WTC11 (cell line): ENCODE results near the gene TRAPPC2B. TPM values are rescaled to one million over a fixed set of nuclear protein-coding genes. Genes with fewer than 3 reads are reported as not detected.

ENCODE experiments used
- ATAC-seq: fragments of 200-7000 bp; cut with Tn5 transposase; 2 replicates; pipeline ENCODE4 v1.10.0; 2021; ENCODE audit warnings: mild to moderate bottlenecking, moderate library complexity
- CTCF ChIA-PET: fragments of 300-600 bp; sonication (Branson Sonifier 250); formaldehyde crosslinking; loops from one replicate; lab custom pipeline; 2021; ENCODE audit warnings: antibody characterized with exemption; lab: Charles Lee
- POLR2A ChIA-PET: fragments of 350-600 bp; sonication (Branson Sonifier 250); formaldehyde crosslinking; loops from one replicate; lab custom pipeline; 2021; ENCODE audit warnings: antibody characterized with exemption; lab: Charles Lee
- DNase-seq: peaks from one replicate; pipeline ENCODE4 v3.0.0; 2021; ENCODE audit warnings: low spot score
- H3K27ac Mint-ChIP-seq: 2 replicates; pipeline ENCODE4 v1.8.0; 2021; ENCODE audit warnings: mixed read lengths
- H3K27me3 Mint-ChIP-seq: 2 replicates; pipeline ENCODE4 v1.8.0; 2021; ENCODE audit warnings: low read depth, mild to moderate bottlenecking, moderate library complexity, mixed read lengths
- H3K36me3 Mint-ChIP-seq: 2 replicates; pipeline ENCODE4 v1.8.0; 2021; ENCODE audit warnings: mixed read lengths
- H3K4me1 Mint-ChIP-seq: 2 replicates; pipeline ENCODE4 v1.8.0; 2022; ENCODE audit warnings: mixed read lengths
- H3K4me3 Mint-ChIP-seq: 2 replicates; pipeline ENCODE4 v1.8.0; 2021; ENCODE audit warnings: mild to moderate bottlenecking, moderate library complexity, mixed read lengths
- H3K9me3 Mint-ChIP-seq: 2 replicates; pipeline ENCODE4 v1.8.0; 2021; ENCODE audit warnings: mixed read lengths
- ATF1 ChIP-seq: sonication (generic); formaldehyde crosslinking; IDR thresholded peaks from 2 replicates; pipeline ENCODE4 v1.8.1; 2023; ENCODE audit warnings: mild to moderate bottlenecking, moderate library complexity, missing genetic modification reagents
- FOXP4 ChIP-seq: sonication (generic); formaldehyde crosslinking; IDR thresholded peaks from 2 replicates; pipeline ENCODE4 v1.8.0; 2022; ENCODE audit warnings: mild to moderate bottlenecking, missing genetic modification reagents
- GRHL2 ChIP-seq: fragments of 250-450 bp; sonication (Bioruptor Pico); IDR thresholded peaks from 2 replicates; pipeline ENCODE4 v1.8.0; 2022; ENCODE audit warnings: mild to moderate bottlenecking, moderate library complexity; ENCODE audit not compliant: insufficient replicate concordance, severe bottlenecking
- KAT7 ChIP-seq: sonication (generic); formaldehyde crosslinking; IDR thresholded peaks from 2 replicates; pipeline ENCODE4 v1.8.1; 2023; ENCODE audit warnings: missing genetic modification reagents, mild to moderate bottlenecking, borderline replicate concordance
- MXD4 ChIP-seq: fragments of 250-450 bp; sonication (Bioruptor Pico); IDR thresholded peaks from 2 replicates; pipeline ENCODE4 v1.8.0; 2021; ENCODE audit warnings: mild to moderate bottlenecking, moderate library complexity, borderline replicate concordance
- NR1H2 ChIP-seq: sonication (generic); formaldehyde crosslinking; IDR thresholded peaks from 2 replicates; pipeline ENCODE4 v1.9.0; 2021; ENCODE audit warnings: mild to moderate bottlenecking, moderate library complexity, missing genetic modification reagents
- NR3C1 ChIP-seq: sonication (generic); formaldehyde crosslinking; conservative IDR thresholded peaks from 2 replicates; pipeline ENCODE4 v1.8.1; 2023; ENCODE audit warnings: low read depth, mild to moderate bottlenecking, missing genetic modification reagents
- PRDM15 ChIP-seq: sonication (generic); formaldehyde crosslinking; IDR thresholded peaks from 2 replicates; pipeline ENCODE4 v1.8.0; 2022; ENCODE audit warnings: missing genetic modification reagents
- PREB ChIP-seq: sonication (generic); formaldehyde crosslinking; IDR thresholded peaks from 2 replicates; pipeline ENCODE4 v1.8.1; 2022; ENCODE audit warnings: mild to moderate bottlenecking, missing genetic modification reagents, moderate library complexity, borderline replicate concordance
- RELA ChIP-seq: sonication (generic); formaldehyde crosslinking; IDR thresholded peaks from 2 replicates; pipeline ENCODE4 v1.8.1; 2022; ENCODE audit warnings: missing genetic modification reagents, mild to moderate bottlenecking, borderline replicate concordance
- SMAD3 ChIP-seq: sonication (generic); formaldehyde crosslinking; IDR thresholded peaks from 2 replicates; pipeline ENCODE4 v1.8.0; 2022; ENCODE audit warnings: missing genetic modification reagents, mild to moderate bottlenecking, borderline replicate concordance
- TP53 ChIP-seq: sonication (generic); formaldehyde crosslinking; IDR thresholded peaks from 2 replicates; pipeline ENCODE4 v1.8.1; 2023; ENCODE audit warnings: mild to moderate bottlenecking, missing genetic modification reagents
- ZNF317 ChIP-seq: sonication (generic); formaldehyde crosslinking; IDR thresholded peaks from 2 replicates; pipeline ENCODE4 v1.8.1; 2023; ENCODE audit warnings: low read depth, mild to moderate bottlenecking, moderate library complexity, missing genetic modification reagents, borderline replicate concordance
- ZNF512 ChIP-seq: sonication (generic); formaldehyde crosslinking; IDR thresholded peaks from 2 replicates; pipeline ENCODE4 v1.8.1; 2022; ENCODE audit warnings: missing genetic modification reagents, borderline replicate concordance
- total RNA-seq: library from RNA; stranded (reverse); gene quantifications from 3 replicates; pipeline ENCODE4 v1.2.3, GENCODE V29; 2021
- TF ChIP-seq, protein P1 (sequence below): sonication (generic); formaldehyde crosslinking; IDR thresholded peaks from 2 replicates; pipeline ENCODE4 v1.8.1; 2023; ENCODE audit warnings: mild to moderate bottlenecking, missing genetic modification reagents, borderline replicate concordance
- TF ChIP-seq, protein P2 (sequence below): sonication (generic); formaldehyde crosslinking; IDR thresholded peaks from 2 replicates; pipeline ENCODE4 v1.8.1; 2022; ENCODE audit warnings: low read depth, mild to moderate bottlenecking, moderate library complexity, missing genetic modification reagents, borderline replicate concordance
- TF ChIP-seq, protein P3 (sequence below): sonication (generic); formaldehyde crosslinking; IDR thresholded peaks from 2 replicates; pipeline ENCODE4 v1.8.0; 2022; ENCODE audit warnings: mild to moderate bottlenecking, missing genetic modification reagents

TRAPPC2B gene
- total RNA-seq, 1 experiment from 2014 or later, result 10.5 TPM

GRCh38 chr19:57382806-57383488 lies 19.6 kb downstream of the TRAPPC2B start (continued):
- TF ChIP-seq NR1H2, result no peak
- no peak for TF ChIP-seq KAT7
- no peak for TF ChIP-seq ZNF512 (CRISPR knock-in tag)
- TF ChIP-seq, all 79 proteins: peak for 0

DNA sequence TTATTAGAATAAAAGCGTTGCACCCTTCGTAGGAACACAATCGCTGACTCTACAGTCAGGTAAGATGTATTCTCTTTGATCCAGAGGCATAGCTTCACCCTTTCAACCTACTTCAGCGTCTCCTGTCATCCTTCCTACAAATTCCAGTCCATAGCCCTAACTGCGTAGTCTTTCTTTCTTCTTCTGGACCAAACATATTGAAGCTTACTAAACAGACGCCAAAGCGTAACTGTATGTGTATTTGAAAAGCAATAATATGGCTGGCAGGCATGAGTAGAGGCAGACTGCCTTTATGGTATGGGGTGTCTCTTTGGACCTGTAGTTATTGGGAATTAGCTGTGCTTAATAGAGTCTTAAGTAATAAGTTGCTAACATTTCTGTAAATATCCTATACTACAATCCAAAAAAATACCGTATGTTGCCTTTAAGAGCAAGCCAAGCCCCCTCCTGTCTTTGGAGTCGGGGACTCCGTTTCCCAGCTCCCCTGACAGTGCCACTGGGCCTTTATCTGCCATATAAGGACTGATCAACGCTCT lies 25.9 kb downstream of the TRAPPC2B start:
- Mint-ChIP-seq H3K27me3 (peaks cover 19% of the 10 kb centered on the region), H3K27ac (peak overlapping the region; percentile 97), H3K4me1 (peaks cover 13% of the 10 kb centered on the region), H3K36me3 (no peaks in the 10 kb centered on the region), H3K9me3 (no peaks in the 10 kb centered on the region), H3K4me3 (peak overlapping the region; percentile 95)
- POLR2A ChIA-PET, result interaction anchor here (0.6 to 1.4 kb wide), 5 partner anchors 26 to 225 kb away, joined by 3 to 6 read pairs (median 4); partner anchors contain the start of genes TRAPPC2B, ZNF134, ZNF264 and ZNF304
- DNase-seq, result no peak
- no peak for ATAC-seq
- CTCF ChIA-PET, result interaction anchor here (0.6 to 1.9 kb wide), 8 partner anchors 14 to 285 kb away, joined by 3 to 9 read pairs (median 4); partner anchors contain the start of genes TRAPPC2B, ZNF547 and ZNF549
- TF ChIP-seq FOXP4, result no peak
- no peak for TF ChIP-seq TP53
- TF ChIP-seq SMAD3 (CRISPR knock-in tag), result no peak
- no peak for TF ChIP-seq NR3C1 (CRISPR knock-in tag)
- TF ChIP-seq PREB, result no peak
- TF ChIP-seq, protein P1, sequence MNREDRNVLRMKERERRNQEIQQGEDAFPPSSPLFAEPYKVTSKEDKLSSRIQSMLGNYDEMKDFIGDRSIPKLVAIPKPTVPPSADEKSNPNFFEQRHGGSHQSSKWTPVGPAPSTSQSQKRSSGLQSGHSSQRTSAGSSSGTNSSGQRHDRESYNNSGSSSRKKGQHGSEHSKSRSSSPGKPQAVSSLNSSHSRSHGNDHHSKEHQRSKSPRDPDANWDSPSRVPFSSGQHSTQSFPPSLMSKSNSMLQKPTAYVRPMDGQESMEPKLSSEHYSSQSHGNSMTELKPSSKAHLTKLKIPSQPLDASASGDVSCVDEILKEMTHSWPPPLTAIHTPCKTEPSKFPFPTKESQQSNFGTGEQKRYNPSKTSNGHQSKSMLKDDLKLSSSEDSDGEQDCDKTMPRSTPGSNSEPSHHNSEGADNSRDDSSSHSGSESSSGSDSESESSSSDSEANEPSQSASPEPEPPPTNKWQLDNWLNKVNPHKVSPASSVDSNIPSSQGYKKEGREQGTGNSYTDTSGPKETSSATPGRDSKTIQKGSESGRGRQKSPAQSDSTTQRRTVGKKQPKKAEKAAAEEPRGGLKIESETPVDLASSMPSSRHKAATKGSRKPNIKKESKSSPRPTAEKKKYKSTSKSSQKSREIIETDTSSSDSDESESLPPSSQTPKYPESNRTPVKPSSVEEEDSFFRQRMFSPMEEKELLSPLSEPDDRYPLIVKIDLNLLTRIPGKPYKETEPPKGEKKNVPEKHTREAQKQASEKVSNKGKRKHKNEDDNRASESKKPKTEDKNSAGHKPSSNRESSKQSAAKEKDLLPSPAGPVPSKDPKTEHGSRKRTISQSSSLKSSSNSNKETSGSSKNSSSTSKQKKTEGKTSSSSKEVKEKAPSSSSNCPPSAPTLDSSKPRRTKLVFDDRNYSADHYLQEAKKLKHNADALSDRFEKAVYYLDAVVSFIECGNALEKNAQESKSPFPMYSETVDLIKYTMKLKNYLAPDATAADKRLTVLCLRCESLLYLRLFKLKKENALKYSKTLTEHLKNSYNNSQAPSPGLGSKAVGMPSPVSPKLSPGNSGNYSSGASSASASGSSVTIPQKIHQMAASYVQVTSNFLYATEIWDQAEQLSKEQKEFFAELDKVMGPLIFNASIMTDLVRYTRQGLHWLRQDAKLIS, result no peak
- TF ChIP-seq ZNF317, result no peak
- TF ChIP-seq PRDM15 (CRISPR knock-in tag), result no peak
- no peak for TF ChIP-seq MXD4 (CRISPR knock-in tag)
- TF ChIP-seq, protein P2, sequence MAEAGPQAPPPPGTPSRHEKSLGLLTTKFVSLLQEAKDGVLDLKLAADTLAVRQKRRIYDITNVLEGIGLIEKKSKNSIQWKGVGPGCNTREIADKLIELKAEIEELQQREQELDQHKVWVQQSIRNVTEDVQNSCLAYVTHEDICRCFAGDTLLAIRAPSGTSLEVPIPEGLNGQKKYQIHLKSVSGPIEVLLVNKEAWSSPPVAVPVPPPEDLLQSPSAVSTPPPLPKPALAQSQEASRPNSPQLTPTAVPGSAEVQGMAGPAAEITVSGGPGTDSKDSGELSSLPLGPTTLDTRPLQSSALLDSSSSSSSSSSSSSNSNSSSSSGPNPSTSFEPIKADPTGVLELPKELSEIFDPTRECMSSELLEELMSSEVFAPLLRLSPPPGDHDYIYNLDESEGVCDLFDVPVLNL (CRISPR knock-in tag), result no peak
- TF ChIP-seq RELA (CRISPR knock-in tag), result no peak
- no peak for TF ChIP-seq ATF1 (CRISPR knock-in tag)
- no peak for TF ChIP-seq GRHL2
- TF ChIP-seq, protein P3, sequence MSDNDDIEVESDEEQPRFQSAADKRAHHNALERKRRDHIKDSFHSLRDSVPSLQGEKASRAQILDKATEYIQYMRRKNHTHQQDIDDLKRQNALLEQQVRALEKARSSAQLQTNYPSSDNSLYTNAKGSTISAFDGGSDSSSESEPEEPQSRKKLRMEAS (CRISPR knock-in tag), result no peak
- TF ChIP-seq, all 79 proteins: peak for 0
